GM12878 (cell line): ENCODE results near the gene EFNA1. TPM values are rescaled to one million over a fixed set of nuclear protein-coding genes. Genes with fewer than 3 reads are reported as not detected.

Experiments
- ATAC-seq: fragments of 200-7000 bp; cut with Tn5 transposase; 3 replicates; pipeline ENCODE4 v1.9.1; 2020; ENCODE audit warnings: mild to moderate bottlenecking, moderate library complexity
- BruUV-seq: library from RNA; stranded (reverse); fragments of 400-500 nt; replicated peaks from 2 replicates; lab custom pipeline; 2021; lab: Mats Ljungman, UMichigan
- CTCF ChIA-PET: fragments of 300-600 bp; sonication (Branson Sonifier 250); formaldehyde crosslinking; extraction: SDS; loops from one replicate; lab custom pipeline; 2021; ENCODE audit warnings: inconsistent platforms; lab: Yijun Ruan, JAX
- POLR2A ChIA-PET: fragments of 350-600 bp; formaldehyde crosslinking; extraction: SDS; loops from one replicate; lab custom pipeline; 2021; ENCODE audit warnings: inconsistent platforms; lab: Charles Lee
- RAD21 ChIA-PET: fragments of 300-600 bp; sonication (Branson Sonifier 250); formaldehyde crosslinking; loops from one replicate; lab custom pipeline; 2023; ENCODE audit warnings: antibody characterized with exemption; ENCODE audit not compliant: unreplicated experiment; lab: Charles Lee
- SMC1A ChIA-PET: fragments of 300-600 bp; sonication (Branson Sonifier 250); formaldehyde crosslinking; loops from one replicate; lab custom pipeline; 2023; ENCODE audit not compliant: unreplicated experiment, uncharacterized antibody; lab: Charles Lee
- DNase-seq: peaks from one replicate; pipeline ENCODE4 v3.0.0-alpha.2; 2011; ENCODE audit warnings: low read depth, low spot score
- FAIRE-seq: peaks from 3 replicates; lab custom pipeline; 2011; peaks lifted over from hg19 to GRCh38; lab: Jason Lieb, UNC
- H2AFZ ChIP-seq: 2 replicates; pipeline ENCODE4 v1.6.0; 2011; ENCODE audit warnings: low read depth, low read length, control low read depth; ENCODE audit not compliant: control insufficient read depth
- H3K27ac ChIP-seq: 2 replicates; pipeline ENCODE4 v1.5.1; 2011; ENCODE audit warnings: control low read depth; ENCODE audit not compliant: control insufficient read depth, insufficient read depth
- H3K27me3 ChIP-seq, 2 experiments: replicated peaks in 1 of 2; 2 replicates each; pipeline versions ENCODE4 v1.6.0 to v1.6.1; 2011; ENCODE audit warnings: low read length in 1 of 2; ENCODE audit not compliant: control insufficient read depth in 2 of 2, insufficient read depth in 2 of 2
- H3K36me3 ChIP-seq, 2 experiments: 2 replicates each; pipeline ENCODE4 v1.5.1; 2011; ENCODE audit warnings: low read length in 1 of 2; ENCODE audit not compliant: control insufficient read depth in 2 of 2, insufficient read depth in 2 of 2
- H3K4me1 ChIP-seq: 2 replicates; pipeline ENCODE4 v1.6.1; 2011; ENCODE audit warnings: mild to moderate bottlenecking, low read length, moderate library complexity, mixed read lengths; ENCODE audit not compliant: control insufficient read depth, insufficient read depth
- H3K4me2 ChIP-seq: 2 replicates; pipeline ENCODE4 v1.6.0; 2011; ENCODE audit warnings: control low read depth; ENCODE audit not compliant: control insufficient read depth, insufficient read depth
- H3K4me3 ChIP-seq: fragments of 200-600 bp; sonication (generic); 2 replicates; pipeline ENCODE4 v1.5.1; 2016
- H3K79me2 ChIP-seq: 2 replicates; pipeline ENCODE4 v1.6.0; 2011; ENCODE audit warnings: low read length; ENCODE audit not compliant: control insufficient read depth, insufficient read depth
- H3K9ac ChIP-seq: 2 replicates; pipeline ENCODE4 v1.8.0; 2011; ENCODE audit warnings: low read length, control low read depth, mixed read lengths; ENCODE audit not compliant: control insufficient read depth, insufficient read depth
- H3K9me3 ChIP-seq: replicated peaks from 3 replicates; pipeline ENCODE4 v1.5.1; 2011; ENCODE audit warnings: mild to moderate bottlenecking, low read length; ENCODE audit not compliant: control insufficient read depth, insufficient read depth
- H4K20me1 ChIP-seq: 2 replicates; pipeline ENCODE4 v1.6.0; 2011; ENCODE audit not compliant: control insufficient read depth, insufficient read depth
- BACH1 ChIP-seq: fragments of 450-650 bp; IDR thresholded peaks from 2 replicates; pipeline ENCODE4 v1.6.1; 2017; ENCODE audit warnings: mild to moderate bottlenecking, borderline replicate concordance
- CBX5 ChIP-seq: sonication (generic); IDR thresholded peaks from 2 replicates; pipeline ENCODE4 v1.6.1; 2016; ENCODE audit warnings: low read depth, moderate library complexity, mild to moderate bottlenecking, inconsistent platforms
- CHD4 ChIP-seq: fragments of 200-600 bp; sonication (generic); IDR thresholded peaks from 2 replicates; pipeline ENCODE4 v1.6.1; 2016; ENCODE audit warnings: mild to moderate bottlenecking
- E4F1 ChIP-seq: fragments of 450-650 bp; IDR thresholded peaks from 2 replicates; pipeline ENCODE4 v1.6.1; 2018; ENCODE audit warnings: borderline replicate concordance, mild to moderate bottlenecking; ENCODE audit not compliant: partially characterized antibody
- ETV6 ChIP-seq, 2 experiments: fragments of 450-650 bp in 1 of 2; IDR thresholded peaks in 1 of 2; conservative IDR thresholded peaks in 1 of 2; 2 replicates each; pipeline ENCODE4 v1.6.1; 2014; ENCODE audit warnings: antibody characterized with exemption in 1 of 2, borderline replicate concordance in 1 of 2, low read depth in 1 of 2, mild to moderate bottlenecking in 1 of 2, moderate library complexity in 1 of 2
- HDAC6 ChIP-seq: fragments of 200-600 bp; sonication (generic); IDR thresholded peaks from one replicate; pipeline ENCODE4 v1.8.0; 2017; ENCODE audit warnings: antibody characterized with exemption; ENCODE audit not compliant: unreplicated experiment
- NRF1 ChIP-seq: conservative IDR thresholded peaks from 2 replicates; pipeline ENCODE4 v1.6.1; 2011; ENCODE audit warnings: mild to moderate bottlenecking, low read depth, low read length, improper control_type of control experiment
- RELA ChIP-seq: fragments of 450-650 bp; IDR thresholded peaks from 2 replicates; pipeline ENCODE4 v1.8.0; 2014; ENCODE audit warnings: borderline replicate concordance; ENCODE audit not compliant: partially characterized antibody
- SP1 ChIP-seq: IDR thresholded peaks from one replicate; pipeline ENCODE4 v1.6.1; 2011; ENCODE audit warnings: low read depth, low read length
- SREBF1 ChIP-seq: IDR thresholded peaks from 2 replicates; pipeline ENCODE4 v1.6.1; 2012; ENCODE audit warnings: mild to moderate bottlenecking, low read length
- TAF1 ChIP-seq: IDR thresholded peaks from 2 replicates; pipeline ENCODE4 v1.6.1; 2011; ENCODE audit warnings: mild to moderate bottlenecking, low read depth, low read length, borderline replicate concordance
- ZZZ3 ChIP-seq: IDR thresholded peaks from 2 replicates; pipeline ENCODE4 v1.6.1; 2011; ENCODE audit warnings: low read depth; ENCODE audit not compliant: control insufficient read depth, insufficient read length
- WGBS: methylation state at CpG from one replicate; pipeline ENCODE4 v1.1.6; 2016; ENCODE audit warnings: low lambda C conversion rate; ENCODE audit not compliant: insufficient replicate concordance, insufficient coverage; ENCODE audit errors: missing lambda C conversion rate; 5-methylcytosine and 5-hydroxymethylcytosine counted together
- in situ Hi-C: fragments of 300-500 bp; cut with MboI; formaldehyde crosslinking; loops from 9 replicates; pipeline ENCODE4 v1.14.3; 2018; ENCODE audit warnings: mixed read lengths
- intact Hi-C: fragments of 100-400 bp; cut with micrococcal nuclease; formaldehyde crosslinking; loops from one replicate; pipeline ENCODE4 v1.14.2; 2022; ENCODE audit not compliant: unreplicated experiment
- polyA plus RNA-seq, 11 experiments: library from polyadenylated mRNA; depleted of rRNA in 4 of 11; unstranded in 6 of 11; stranded (reverse) in 5 of 11; fragments of >200 nt; fragmentation: Nextera tagmentation in 4 of 11; fragmentation: Illumina TruSeq in 1 of 11; extraction: Ambion mirVana in 4 of 11; extraction: Trizol in 1 of 11; gene quantifications; 1 replicate in 1 of 11; 2 replicates in 10 of 11; pipeline versions ENCODE4 v1.2.1 to v1.2.3, GENCODE V29; 2011 to 2016; ENCODE audit warnings: inconsistent platforms in 2 of 11, missing spikeins in 2 of 11, low read depth in 1 of 11
- total RNA-seq, 4 experiments: library from RNA; depleted of rRNA in 3 of 4; stranded (reverse); fragments of >200 nt in 3 of 4; fragmentation: Illumina TruSeq in 1 of 4; extraction: Trizol in 1 of 4; gene quantifications; 2 replicates each; pipeline versions ENCODE4 v1.2.1 to v1.2.3, GENCODE V29; 2013 to 2021
- TF ChIP-seq, protein P1 (sequence below): fragments of 450-650 bp; IDR thresholded peaks from 2 replicates; pipeline ENCODE4 v1.6.1; 2017; ENCODE audit warnings: borderline replicate concordance
- TF ChIP-seq, protein P2 (sequence below): fragments of 450-650 bp; IDR thresholded peaks from 2 replicates; pipeline ENCODE4 v1.6.1; 2017; ENCODE audit warnings: mild to moderate bottlenecking, moderate library complexity

Gene EFNA1
- total and polyA plus RNA-seq, 10 of the 15 experiments (the other 5 are each of a cell fraction or from before 2014, with no cell fraction given) = 0.13 to 7.5 (median 0.28) TPM; not detected in 5

GRCh38 chr1:155116113-155116764 lies 11.4 kb upstream of the EFNA1 start (continued):
- TF ChIP-seq HDAC6 (no peak), ETV6 (conservative IDR thresholded peaks at IDR 0.05 in 1 of 2, IDR thresholded peaks at IDR 0.05 in 1 of 2; ENCODE audit: borderline replicate concordance in 1 of 2, low read depth in 1 of 2) (no peak)

GRCh38 chr1:155117610-155118009 lies 10.1 kb upstream of the EFNA1 start:
- BruUV-seq = no TSS peak
- H3K27me3 ChIP-seq = peaks cover 0 to 2% of the 10 kb centered on the region in 2 experiments; a peak in 1 of 4 replicates
- H3K27ac ChIP-seq = no peak overlapping the region
- no peaks in the 10 kb centered on the region for H3K36me3 ChIP-seq
- no peaks in the 10 kb centered on the region for H4K20me1 ChIP-seq
- H3K4me2 ChIP-seq = no peak overlapping the region
- DNase-seq (no peak), ATAC-seq (no peak), FAIRE-seq (no peak)
- 23% methylated on average over 4 of the region's 4 CpGs for WGBS
- ChIA-PET RAD21 (interaction anchor here (0.7 to 1.4 kb wide), 3 partner anchors 50 to 191 kb away, joined by 3 read pairs; partner anchors contain the start of gene KRTCAP2), CTCF (interaction anchor here (0.8 to 2.9 kb wide), 4 partner anchors 22 to 67 kb away, joined by 3 to 10 read pairs (median 3); partner anchors contain the start of gene ADAM15), POLR2A (no interaction called here), SMC1A (interaction anchor here (0.6 to 1.5 kb wide), 3 partner anchors 11 to 1082 kb away, joined by 3 to 5 read pairs (median 3); no protein-coding TSS in a partner anchor)
- in situ Hi-C loops (no loop called here), intact Hi-C loops (no loop called here)
- H3K79me2 ChIP-seq = no peaks in the 10 kb centered on the region
- peaks cover 5% of the 10 kb centered on the region; the same call in 1 of the 2 replicates for H3K4me1 ChIP-seq
- no peak overlapping the region for H2AFZ ChIP-seq
- no peaks in the 10 kb centered on the region for H3K9me3 ChIP-seq
- no peak overlapping the region for H3K4me3 ChIP-seq
- no peak overlapping the region for H3K9ac ChIP-seq
- TF ChIP-seq ZZZ3 (no peak), BACH1 (no peak), SREBF1 (no peak), CHD4 (no peak), E4F1 (no peak), RELA (no peak), TAF1 (no peak), SP1 (no peak), CBX5 (no peak), NRF1 (no peak)
- TF ChIP-seq, protein P1, sequence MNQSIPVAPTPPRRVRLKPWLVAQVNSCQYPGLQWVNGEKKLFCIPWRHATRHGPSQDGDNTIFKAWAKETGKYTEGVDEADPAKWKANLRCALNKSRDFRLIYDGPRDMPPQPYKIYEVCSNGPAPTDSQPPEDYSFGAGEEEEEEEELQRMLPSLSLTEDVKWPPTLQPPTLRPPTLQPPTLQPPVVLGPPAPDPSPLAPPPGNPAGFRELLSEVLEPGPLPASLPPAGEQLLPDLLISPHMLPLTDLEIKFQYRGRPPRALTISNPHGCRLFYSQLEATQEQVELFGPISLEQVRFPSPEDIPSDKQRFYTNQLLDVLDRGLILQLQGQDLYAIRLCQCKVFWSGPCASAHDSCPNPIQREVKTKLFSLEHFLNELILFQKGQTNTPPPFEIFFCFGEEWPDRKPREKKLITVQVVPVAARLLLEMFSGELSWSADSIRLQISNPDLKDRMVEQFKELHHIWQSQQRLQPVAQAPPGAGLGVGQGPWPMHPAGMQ = no peak
- TF ChIP-seq, protein P2, sequence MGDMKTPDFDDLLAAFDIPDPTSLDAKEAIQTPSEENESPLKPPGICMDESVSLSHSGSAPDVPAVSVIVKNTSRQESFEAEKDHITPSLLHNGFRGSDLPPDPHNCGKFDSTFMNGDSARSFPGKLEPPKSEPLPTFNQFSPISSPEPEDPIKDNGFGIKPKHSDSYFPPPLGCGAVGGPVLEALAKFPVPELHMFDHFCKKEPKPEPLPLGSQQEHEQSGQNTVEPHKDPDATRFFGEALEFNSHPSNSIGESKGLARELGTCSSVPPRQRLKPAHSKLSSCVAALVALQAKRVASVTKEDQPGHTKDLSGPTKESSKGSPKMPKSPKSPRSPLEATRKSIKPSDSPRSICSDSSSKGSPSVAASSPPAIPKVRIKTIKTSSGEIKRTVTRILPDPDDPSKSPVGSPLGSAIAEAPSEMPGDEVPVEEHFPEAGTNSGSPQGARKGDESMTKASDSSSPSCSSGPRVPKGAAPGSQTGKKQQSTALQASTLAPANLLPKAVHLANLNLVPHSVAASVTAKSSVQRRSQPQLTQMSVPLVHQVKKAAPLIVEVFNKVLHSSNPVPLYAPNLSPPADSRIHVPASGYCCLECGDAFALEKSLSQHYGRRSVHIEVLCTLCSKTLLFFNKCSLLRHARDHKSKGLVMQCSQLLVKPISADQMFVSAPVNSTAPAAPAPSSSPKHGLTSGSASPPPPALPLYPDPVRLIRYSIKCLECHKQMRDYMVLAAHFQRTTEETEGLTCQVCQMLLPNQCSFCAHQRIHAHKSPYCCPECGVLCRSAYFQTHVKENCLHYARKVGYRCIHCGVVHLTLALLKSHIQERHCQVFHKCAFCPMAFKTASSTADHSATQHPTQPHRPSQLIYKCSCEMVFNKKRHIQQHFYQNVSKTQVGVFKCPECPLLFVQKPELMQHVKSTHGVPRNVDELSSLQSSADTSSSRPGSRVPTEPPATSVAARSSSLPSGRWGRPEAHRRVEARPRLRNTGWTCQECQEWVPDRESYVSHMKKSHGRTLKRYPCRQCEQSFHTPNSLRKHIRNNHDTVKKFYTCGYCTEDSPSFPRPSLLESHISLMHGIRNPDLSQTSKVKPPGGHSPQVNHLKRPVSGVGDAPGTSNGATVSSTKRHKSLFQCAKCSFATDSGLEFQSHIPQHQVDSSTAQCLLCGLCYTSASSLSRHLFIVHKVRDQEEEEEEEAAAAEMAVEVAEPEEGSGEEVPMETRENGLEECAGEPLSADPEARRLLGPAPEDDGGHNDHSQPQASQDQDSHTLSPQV = no peak
